BJ (cell line): ENCODE data around the gene FGF5. TPM values are rescaled to one million over a fixed set of nuclear protein-coding genes. Genes with fewer than 3 reads are reported as not detected.

Source experiments
- CTCF ChIA-PET: fragments of 350-600 bp; formaldehyde crosslinking; extraction: SDS; loops from one replicate; lab custom pipeline; 2021; ENCODE audit warnings: antibody characterized with exemption, inconsistent platforms; lab: Yijun Ruan, JAX
- POLR2A ChIA-PET: fragments of 300-600 bp; sonication (Branson Sonifier 250); formaldehyde crosslinking; extraction: SDS; loops from one replicate; lab custom pipeline; 2021; ENCODE audit warnings: antibody characterized with exemption; lab: Charles Lee
- DNase-seq: peaks from one replicate; pipeline ENCODE4 v3.0.0-alpha.2; 2011; ENCODE audit warnings: low read depth
- H3K27me3 ChIP-seq: 2 replicates; pipeline ENCODE4 v1.6.0; 2011; ENCODE audit warnings: low read length; ENCODE audit not compliant: control insufficient read depth, insufficient read depth
- H3K36me3 ChIP-seq: 2 replicates; pipeline ENCODE4 v1.5.1; 2011; ENCODE audit warnings: low read length; ENCODE audit not compliant: control insufficient read depth, insufficient read depth
- H3K4me3 ChIP-seq: 2 replicates; pipeline ENCODE4 v1.5.1; 2011; ENCODE audit warnings: low read depth, mild to moderate bottlenecking, control low read depth, low read length
- CTCF ChIP-seq: IDR thresholded peaks from 2 replicates; pipeline ENCODE4 v1.5.1; 2011; ENCODE audit warnings: low read depth, mild to moderate bottlenecking, control low read depth, inconsistent platforms, low read length, moderate library complexity; ENCODE audit not compliant: insufficient read depth
- polyA plus RNA-seq: library from polyadenylated mRNA; depleted of rRNA; stranded (reverse); fragments of >200 nt; gene quantifications from 2 replicates; pipeline ENCODE4 v1.2.3, GENCODE V29; 2011

Gene FGF5
- polyA plus RNA-seq, 1 experiment: 43.7 TPM

GRCh38 chr4:80324171-80324570 is 57.7 kb downstream of the FGF5 start:
- no peak for DNase-seq
- ChIA-PET CTCF (interaction anchor here (1.2 to 3.7 kb wide), 3 partner anchors 10 to 106 kb away, joined by 6 to 28 read pairs (median 9); partner anchors contain the start of gene CFAP299), POLR2A (no interaction called here)
- Histone ChIP-seq H3K36me3 (no peaks in the 10 kb centered on the region), H3K27me3 (no peaks in the 10 kb centered on the region), H3K4me3 (no peak overlapping the region)
- no peak for TF ChIP-seq CTCF

DNA sequence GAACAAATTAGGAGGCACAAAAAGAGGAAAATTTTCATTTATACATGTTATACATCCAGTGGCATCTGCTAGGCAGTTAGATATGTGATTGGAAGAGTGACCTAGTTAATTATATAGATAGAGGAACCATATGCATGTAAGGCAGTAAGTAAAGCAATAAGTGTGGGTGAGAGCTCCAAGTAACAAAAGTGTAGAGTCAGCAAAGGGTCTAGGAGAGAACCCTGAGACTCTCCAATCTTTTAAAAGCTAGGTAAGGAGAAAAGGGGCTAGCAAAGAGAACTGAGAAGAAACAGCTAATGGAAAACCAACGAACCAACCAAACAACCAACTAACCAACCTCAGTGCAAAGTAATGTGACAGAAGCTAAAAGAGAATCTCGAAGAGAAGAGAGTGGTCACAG is 65.2 kb downstream of the FGF5 start:
- CTCF ChIA-PET: interaction anchor here (1.4 to 5.8 kb wide), 2 partner anchors 8 to 16 kb away, joined by 4 to 28 read pairs; no protein-coding TSS in a partner anchor
- Histone ChIP-seq H3K27me3 (no peaks in the 10 kb centered on the region), H3K4me3 (no peak overlapping the region), H3K36me3 (no peaks in the 10 kb centered on the region)
- no peak for TF ChIP-seq CTCF
- POLR2A ChIA-PET: no interaction called here
- no peak for DNase-seq

- ChIA-PET CTCF (interaction anchor here (1.0 to 5.8 kb wide), 4 partner anchors 10 to 150 kb away, joined by 3 to 51 read pairs (median 16); no protein-coding TSS in a partner anchor), POLR2A (no interaction called here)
- DNase-seq: no peak
- Histone ChIP-seq H3K36me3 (no peaks in the 10 kb centered on the region), H3K4me3 (no peak overlapping the region), H3K27me3 (no peaks in the 10 kb centered on the region)
- no peak for TF ChIP-seq CTCF
Measured at GRCh38 chr4:80333121-80333520, 66.7 kb downstream of the FGF5 start.

DNA sequence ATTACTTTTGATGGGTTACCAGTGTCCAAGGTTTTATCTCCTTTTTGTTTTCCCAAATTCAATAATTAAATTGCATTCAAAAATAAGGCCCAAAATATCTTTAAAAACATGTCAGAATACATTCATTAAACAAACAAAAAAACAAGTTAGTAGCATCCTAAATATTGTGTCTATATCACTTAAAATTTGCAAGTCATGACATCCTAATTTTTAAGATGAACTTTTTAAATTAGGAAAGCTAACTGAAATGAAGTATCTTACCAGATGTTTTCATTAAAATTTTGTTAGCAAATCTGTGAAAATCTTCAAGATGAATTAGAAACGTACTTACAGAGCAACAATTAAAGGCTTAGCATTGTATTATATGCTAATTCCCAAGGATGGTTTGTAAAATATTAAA is 68.1 kb downstream of the FGF5 start:
- no peak overlapping the region for H3K4me3 ChIP-seq
- DNase-seq: no peak
- no peaks in the 10 kb centered on the region for H3K36me3 ChIP-seq
- no peaks in the 10 kb centered on the region for H3K27me3 ChIP-seq
- CTCF ChIA-PET: interaction anchor here (0.6 to 5.8 kb wide), 7 partner anchors 11 to 1588 kb away, joined by 3 to 51 read pairs (median 10); no protein-coding TSS in a partner anchor
- TF ChIP-seq CTCF: no peak
- POLR2A ChIA-PET: no interaction called here

- DNase-seq: no peak
- peak overlapping the region; percentile 73 for H3K4me3 ChIP-seq
- H3K27me3 ChIP-seq: no peaks in the 10 kb centered on the region
- H3K36me3 ChIP-seq: no peaks in the 10 kb centered on the region
- CTCF ChIA-PET: interaction anchor here (0.6 to 5.8 kb wide), 13 partner anchors 9 to 1588 kb away, joined by 3 to 51 read pairs (median 3); partner anchors contain the start of gene FGF5
- TF ChIP-seq CTCF: no peak
- POLR2A ChIA-PET: interaction anchor here (0.6 kb wide), 1 partner anchor 91 kb away, joined by 3 read pairs; no protein-coding TSS in a partner anchor
Measured at GRCh38 chr4:80335226-80335553, 68.7 kb downstream of the FGF5 start.
